Measurements from ENCODE around the gene CCDC184. TPM values are rescaled to one million over a fixed set of nuclear protein-coding genes. Genes with fewer than 3 reads are reported as not detected.
"Not testable (repeated sequence)": the region's sequence is repeated elsewhere in the genome, so short reads cannot be mapped to it uniquely, and the experiment has no call there.

Gene CCDC184
- under 1 TPM; 0.32 to 0.63 TPM for total RNA-seq

DNA sequence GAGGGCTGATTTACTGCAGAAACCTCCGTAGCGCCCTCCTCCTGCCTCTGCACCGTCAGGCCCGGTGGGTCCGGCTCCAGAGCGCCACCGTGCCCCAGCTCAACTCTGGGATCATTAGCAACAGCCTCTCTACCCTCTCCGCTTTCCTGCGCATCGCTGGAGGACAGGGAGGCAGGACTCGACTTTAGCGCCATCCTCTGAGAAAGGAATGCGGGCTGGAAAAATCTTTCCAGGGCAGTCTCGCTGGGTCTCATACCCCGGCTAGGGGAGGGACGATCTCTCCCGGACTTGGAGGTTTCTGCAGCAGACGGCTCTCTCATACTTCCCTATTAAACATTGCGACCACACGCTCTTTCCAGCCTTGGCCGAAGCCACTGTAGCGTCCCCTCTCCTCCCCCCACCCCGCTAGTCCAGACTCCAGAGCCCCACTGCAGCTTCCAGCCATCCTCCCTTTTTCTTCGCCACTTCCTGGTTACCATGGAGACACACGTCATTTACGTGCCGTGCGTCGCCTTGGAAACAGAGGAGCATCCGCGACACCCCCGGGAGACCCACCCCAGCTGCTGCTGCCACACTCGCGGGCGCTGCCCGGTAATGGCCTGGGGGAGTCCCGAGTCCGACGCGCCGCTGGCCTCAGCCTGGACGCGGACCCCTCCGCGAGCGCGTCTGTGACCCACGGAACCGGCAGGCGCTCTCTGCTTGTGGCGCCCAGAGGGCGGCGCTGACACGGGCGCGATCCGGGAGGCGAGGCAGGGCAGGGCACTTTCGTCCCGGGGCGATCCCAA is at the start of gene CCDC184:
TSS of gene CCDC184 (plus strand) at position 554 of the 785 bp plus-strand sequence. CDS start 479 bp downstream, outside the sequence.
- no peaks in the 10 kb centered on the region for H3K9me3 Mint-ChIP-seq (ENCODE audit: low read depth)
- peak within 1 kb of the TSS; percentile 87 for H3K4me3 Mint-ChIP-seq
- CTCF ChIA-PET: interaction anchor here (0.7 to 2.2 kb wide), 23 partner anchors 9 to 499 kb away, joined by 3 to 29 read pairs (median 4); partner anchors contain the start of genes ASB8, SENP1 and TMEM106C
- peaks cover 46% of the 10 kb centered on the region for H3K27me3 Mint-ChIP-seq
- peak; percentile 83 for ATAC-seq
- no peaks in the 10 kb centered on the region for H3K36me3 Mint-ChIP-seq
- H3K4me1 Mint-ChIP-seq: peaks cover 22% of the 10 kb centered on the region
- DNase-seq: peak; percentile 84
- H3K27ac Mint-ChIP-seq: peak within 1 kb of the TSS; percentile 72

DNA sequence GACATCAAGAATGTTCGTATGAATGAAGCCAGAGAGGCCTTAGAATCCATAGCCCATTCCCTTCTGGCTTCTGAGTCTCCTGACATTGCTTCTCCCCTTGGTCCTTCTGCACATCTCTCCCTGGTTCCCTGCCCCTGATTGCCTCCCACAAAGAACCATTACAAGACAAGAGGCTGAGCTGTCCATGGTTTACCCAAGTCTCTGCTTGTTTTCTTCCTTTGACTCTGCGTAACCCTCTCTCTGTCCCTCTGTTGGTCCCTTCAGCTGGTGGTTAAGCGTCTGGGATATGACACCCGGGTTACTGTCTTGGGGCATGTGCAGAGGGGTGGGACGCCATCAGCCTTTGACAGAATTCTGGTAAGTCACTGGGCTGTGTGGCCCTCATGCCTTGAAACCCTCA is 48.4 kb upstream of the CCDC184 start:
- Mint-ChIP-seq H3K27ac (no peak overlapping the region), H3K9me3 (ENCODE audit: low read depth) (no peaks in the 10 kb centered on the region), H3K4me3 (no peak overlapping the region), H3K27me3 (no peaks in the 10 kb centered on the region), H3K4me1 (no peaks in the 10 kb centered on the region), H3K36me3 (peaks cover 4% of the 10 kb centered on the region)
- CTCF ChIA-PET: interaction anchor here (1.6 kb wide), 1 partner anchor 17 kb away, joined by 3 read pairs; no protein-coding TSS in a partner anchor
- no peak for DNase-seq
- ATAC-seq: no peak

DNA sequence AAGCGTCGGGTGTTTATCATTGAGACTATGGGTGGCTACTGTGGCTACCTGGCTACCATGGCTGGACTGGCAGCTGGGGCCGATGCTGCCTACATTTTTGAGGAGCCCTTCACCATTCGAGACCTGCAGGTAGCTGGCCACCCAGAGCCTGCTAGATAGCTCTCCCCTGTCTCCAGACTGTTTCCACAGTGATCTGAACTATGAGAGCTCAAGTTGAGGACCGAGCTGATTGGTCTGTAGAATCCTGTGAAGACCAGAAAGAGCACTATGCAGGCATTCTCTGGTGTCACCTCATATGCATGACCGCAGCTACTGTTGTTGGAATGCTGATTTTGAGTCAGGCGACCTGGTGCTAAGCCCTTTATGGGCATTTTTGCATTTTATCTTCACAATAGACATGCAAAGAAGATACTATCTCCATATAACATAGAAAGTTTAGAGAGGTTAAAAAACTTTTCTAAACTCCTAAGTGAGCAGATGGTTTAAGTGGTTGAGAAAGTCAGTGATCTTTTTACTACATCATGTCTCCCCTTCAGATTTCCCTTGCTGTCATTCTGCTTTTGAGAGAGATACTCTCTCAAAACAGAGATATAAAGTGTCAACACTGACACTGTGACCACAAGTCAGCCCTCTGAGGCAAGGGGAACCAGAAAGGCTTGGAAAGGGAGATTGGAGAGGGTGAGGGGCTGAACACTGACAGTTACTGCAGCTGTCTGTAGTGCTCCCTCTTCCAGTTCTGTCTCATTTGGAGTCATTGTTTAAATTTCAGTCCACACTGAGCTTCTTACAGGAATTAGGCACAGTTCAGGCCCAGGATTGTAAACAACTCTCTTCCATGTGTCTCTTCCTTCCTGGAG is 40.4 kb upstream of the CCDC184 start:
- Mint-ChIP-seq H3K4me1 (no peaks in the 10 kb centered on the region), H3K27ac (no peak overlapping the region), H3K36me3 (peaks cover 8% of the 10 kb centered on the region), H3K27me3 (no peaks in the 10 kb centered on the region), H3K4me3 (no peak overlapping the region), H3K9me3 (ENCODE audit: low read depth) (no peaks in the 10 kb centered on the region)
- no peak for ATAC-seq
- no peak for DNase-seq
- CTCF ChIA-PET: interaction anchor here (0.6 to 2.9 kb wide), 3 partner anchors 14 to 194 kb away, joined by 3 to 11 read pairs (median 3); partner anchors contain the start of gene ASB8

DNA sequence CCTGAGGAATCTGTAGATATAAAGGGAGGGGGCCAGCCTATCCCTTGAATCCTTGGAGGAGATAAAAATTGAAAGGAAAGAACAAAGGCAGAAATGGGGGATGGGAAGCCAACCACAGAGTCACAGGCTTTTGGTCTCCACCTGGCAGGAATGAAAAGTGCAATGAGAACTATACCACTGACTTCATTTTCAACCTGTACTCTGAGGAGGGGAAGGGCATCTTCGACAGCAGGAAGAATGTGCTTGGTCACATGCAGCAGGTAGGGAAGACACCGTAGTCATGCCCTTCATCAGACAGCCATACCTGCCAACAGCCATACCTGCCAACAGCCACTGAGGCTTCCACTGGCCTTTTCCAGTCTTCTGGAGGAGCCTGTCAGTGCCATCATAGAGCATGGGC is 39.5 kb upstream of the CCDC184 start:
- H3K9me3 Mint-ChIP-seq (ENCODE audit: low read depth): no peaks in the 10 kb centered on the region
- H3K4me1 Mint-ChIP-seq: peaks cover 2% of the 10 kb centered on the region
- no peak overlapping the region for H3K27ac Mint-ChIP-seq
- H3K36me3 Mint-ChIP-seq: peaks cover 11% of the 10 kb centered on the region
- H3K4me3 Mint-ChIP-seq: no peak overlapping the region
- DNase-seq (no peak), ATAC-seq (no peak)
- CTCF ChIA-PET: interaction anchor here (2.9 kb wide), 1 partner anchor 13 kb away, joined by 11 read pairs; the partner anchor contains the start of gene ASB8
- no peaks in the 10 kb centered on the region for H3K27me3 Mint-ChIP-seq

DNA sequence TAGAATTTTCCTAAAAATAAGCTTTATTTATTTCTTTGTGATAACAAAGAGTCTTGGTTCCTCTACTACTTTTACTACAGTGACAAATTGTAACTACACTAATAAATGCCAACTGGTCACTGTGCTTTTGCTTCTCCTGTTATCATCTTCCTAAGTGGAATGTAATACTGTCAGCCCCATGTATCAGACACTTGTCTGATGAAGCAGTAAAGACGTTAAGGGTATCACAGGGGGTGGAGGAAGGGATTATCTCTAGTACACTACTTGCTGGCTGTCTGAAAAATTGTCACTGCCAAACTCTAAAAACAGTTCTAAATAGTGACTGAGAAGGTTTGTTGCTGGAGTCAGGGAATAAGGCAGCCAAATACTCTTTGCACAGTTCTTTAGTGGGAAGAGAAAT is 37.5 kb upstream of the CCDC184 start:
- Mint-ChIP-seq H3K27ac (no peak overlapping the region), H3K4me1 (peaks cover 2% of the 10 kb centered on the region), H3K9me3 (ENCODE audit: low read depth) (no peaks in the 10 kb centered on the region), H3K36me3 (peaks cover 30% of the 10 kb centered on the region), H3K27me3 (no peaks in the 10 kb centered on the region), H3K4me3 (no peak overlapping the region)
- no peak for DNase-seq
- ATAC-seq: no peak
- CTCF ChIA-PET: interaction anchor here (1.3 to 2.9 kb wide), 2 partner anchors 11 to 19 kb away, joined by 3 to 11 read pairs; partner anchors contain the start of gene ASB8

DNA sequence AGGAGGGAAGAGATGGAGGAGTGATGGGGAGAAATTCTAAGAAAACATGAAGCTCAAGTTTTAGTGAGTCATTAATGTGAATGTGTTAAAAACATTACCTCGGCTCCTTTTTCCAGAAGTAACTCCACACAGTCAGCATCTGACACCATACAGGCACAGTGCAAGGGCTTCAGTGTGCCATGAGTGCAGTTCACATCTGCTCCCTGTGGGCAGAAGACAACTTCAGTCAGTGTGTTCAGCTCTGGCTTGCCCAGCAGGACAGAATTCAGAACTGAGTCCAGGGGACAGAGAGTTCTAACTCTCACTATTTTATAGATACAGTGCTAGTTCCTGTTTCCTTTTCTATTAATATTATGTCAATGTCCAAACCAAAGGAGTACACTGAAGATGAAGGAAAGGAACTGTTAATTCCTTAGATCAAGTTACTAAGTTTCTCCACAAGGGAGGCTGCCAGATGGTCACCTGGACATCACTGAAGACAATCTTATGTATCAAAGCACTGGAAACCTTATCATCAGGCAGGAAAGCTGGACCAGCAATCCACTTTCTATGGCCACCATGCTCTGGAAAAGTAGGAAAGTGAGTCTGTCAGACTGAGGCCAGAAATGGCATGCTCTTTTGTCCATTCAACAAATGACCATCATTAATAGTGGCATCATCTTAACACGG is 32.2 kb upstream of the CCDC184 start:
- Mint-ChIP-seq H3K36me3 (peaks cover 50% of the 10 kb centered on the region), H3K9me3 (ENCODE audit: low read depth) (no peaks in the 10 kb centered on the region), H3K27ac (no peak overlapping the region), H3K4me3 (no peak overlapping the region), H3K4me1 (peaks cover 27% of the 10 kb centered on the region), H3K27me3 (no peaks in the 10 kb centered on the region)
- CTCF ChIA-PET: interaction anchor here (1.6 to 1.8 kb wide), 2 partner anchors 9 to 188 kb away, joined by 5 to 6 read pairs; partner anchors contain the start of gene TMEM106C
- ATAC-seq (no peak), DNase-seq (no peak)

DNA sequence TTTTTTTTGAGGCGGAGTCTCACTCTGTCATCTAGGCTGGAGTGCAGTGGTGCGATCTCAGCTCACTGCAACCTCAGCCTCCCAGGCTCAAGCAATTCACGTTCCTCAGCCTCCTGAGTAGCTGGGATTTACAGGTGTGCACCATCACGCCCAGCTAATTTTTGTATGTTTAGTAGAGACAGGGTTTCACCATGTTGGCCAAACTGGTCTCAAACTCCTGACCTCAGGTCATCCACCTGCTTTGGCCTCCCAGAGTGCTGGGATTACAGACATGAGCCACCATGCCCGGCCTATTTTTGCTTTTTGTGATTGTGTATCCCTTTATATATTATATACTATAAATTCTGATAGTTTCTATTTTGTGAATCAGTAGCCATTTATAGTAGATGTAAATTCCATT is 27.7 kb upstream of the CCDC184 start:
- H3K9me3 Mint-ChIP-seq (ENCODE audit: low read depth); H3K27ac Mint-ChIP-seq; H3K27me3 Mint-ChIP-seq; H3K4me3 Mint-ChIP-seq; DNase-seq; ATAC-seq; CTCF ChIA-PET: not testable (repeated sequence)
- Mint-ChIP-seq H3K4me1 (peaks cover 46% of the 10 kb centered on the region), H3K36me3 (peaks cover 24% of the 10 kb centered on the region)

- Mint-ChIP-seq H3K27me3 (no peaks in the 10 kb centered on the region), H3K36me3 (peaks cover 20% of the 10 kb centered on the region), H3K9me3 (ENCODE audit: low read depth) (no peaks in the 10 kb centered on the region), H3K4me3 (peak overlapping the region; percentile 95), H3K4me1 (peaks cover 42% of the 10 kb centered on the region), H3K27ac (peak overlapping the region; percentile 93)
- CTCF ChIA-PET: interaction anchor here (0.7 to 1.9 kb wide), 14 partner anchors 9 to 193 kb away, joined by 3 to 13 read pairs (median 3); partner anchors contain the start of genes SENP1 and TMEM106C
- DNase-seq (no peak), ATAC-seq (no peak)
Measured at GRCh38 chr12:48156652-48157017, 26.8 kb upstream of the CCDC184 start.

- CTCF ChIA-PET: interaction anchor here (0.7 to 1.9 kb wide), 26 partner anchors 9 to 414 kb away, joined by 3 to 13 read pairs (median 3); partner anchors contain the start of genes PFKM, SENP1 and TMEM106C
- Mint-ChIP-seq H3K4me1 (peaks cover 36% of the 10 kb centered on the region), H3K27ac (peak within 1 kb of the TSS; percentile 93), H3K9me3 (ENCODE audit: low read depth) (no peaks in the 10 kb centered on the region), H3K27me3 (no peaks in the 10 kb centered on the region), H3K4me3 (peak within 1 kb of the TSS; percentile 95), H3K36me3 (peaks cover 14% of the 10 kb centered on the region)
- DNase-seq: peak; percentile 100
- peak; percentile 98 for ATAC-seq
Measured at GRCh38 chr12:48157018-48157888, 26.2 kb upstream of the CCDC184 start, which contains the start of gene ASB8. Gene ASB8, minus strand, starts transcription at chr12:48157515. Its CDS starts 4,019 bp downstream, at chr12:48153496.

GRCh38 chr12:48157889-48158370 is 25.5 kb upstream of the CCDC184 start:
- no peaks in the 10 kb centered on the region for H3K9me3 Mint-ChIP-seq (ENCODE audit: low read depth)
- peaks cover 31% of the 10 kb centered on the region for H3K4me1 Mint-ChIP-seq
- peak overlapping the region; percentile 93 for H3K27ac Mint-ChIP-seq
- no peak for ATAC-seq
- CTCF ChIA-PET: interaction anchor here (0.9 to 1.9 kb wide), 20 partner anchors 8 to 415 kb away, joined by 3 to 13 read pairs (median 3); partner anchors contain the start of genes CCDC184, PFKM and TMEM106C
- H3K36me3 Mint-ChIP-seq: peaks cover 10% of the 10 kb centered on the region
- peak; percentile 50 for DNase-seq
- peaks cover under 1% of the 10 kb centered on the region for H3K27me3 Mint-ChIP-seq
- H3K4me3 Mint-ChIP-seq: peak overlapping the region; percentile 95

GRCh38 chr12:48160046-48160445 is 23.4 kb upstream of the CCDC184 start:
- ATAC-seq (no peak), DNase-seq (no peak)
- Mint-ChIP-seq H3K27me3 (peaks cover 3% of the 10 kb centered on the region), H3K4me3 (no peak overlapping the region), H3K27ac (no peak overlapping the region), H3K4me1 (peaks cover 25% of the 10 kb centered on the region), H3K9me3 (ENCODE audit: low read depth) (no peaks in the 10 kb centered on the region), H3K36me3 (no peaks in the 10 kb centered on the region)
- CTCF ChIA-PET: interaction anchor here (1.3 kb wide), 1 partner anchor 10 kb away, joined by 5 read pairs; no protein-coding TSS in a partner anchor

Measured in activated CD8-positive, alpha-beta memory T cell treated with anti-CD3 and anti-CD28 coated beads, Interleukin-2, amount 10 ng/mL, durations not matched to agents 7 days and 5 days (primary cell).